Lower leg skin (tissue), 3 donors: ENCODE data around the gene AACS.

Experiments used
- CTCF ChIP-seq, 3 donors: fragments of 450-650 bp; IDR thresholded peaks; one replicate each; pipeline ENCODE4 v1.5.1; 2016; ENCODE audit warnings: antibody characterized with exemption in 3 of 3, mild to moderate bottlenecking in 3 of 3, moderate library complexity in 2 of 3
- POLR2A ChIP-seq, 2 donors: fragments of 450-650 bp; IDR thresholded peaks; one replicate each; pipeline ENCODE4 v1.6.1; 2016 to 2017; ENCODE audit warnings: antibody characterized with exemption in 2 of 2, mild to moderate bottlenecking in 1 of 2, moderate library complexity in 1 of 2

- no peak for TF ChIP-seq CTCF (IDR thresholded peaks at IDR 0.05)
- no peak for TF ChIP-seq POLR2A (IDR thresholded peaks at IDR 0.05)
Observed at GRCh38 chr12:125149160-125150108, 84.2 kb downstream of the AACS start.
